SK-N-SH (cell line): ENCODE results near the gene AKR1C1. TPM values are rescaled to one million over a fixed set of nuclear protein-coding genes. Genes with fewer than 3 reads are reported as not detected.
"Not testable (repeated sequence)": the region's sequence is repeated elsewhere in the genome, so short reads cannot be mapped to it uniquely, and the experiment has no call there.

Experiments
- CTCF ChIA-PET: fragments of 300-600, 350-600 bp; formaldehyde crosslinking; extraction: SDS; loops from one replicate; lab custom pipeline; 2021; lab: Yijun Ruan, JAX
- POLR2A ChIA-PET: fragments of 350-600 bp; sonication (Branson Sonifier 250); formaldehyde crosslinking; extraction: SDS; loops from one replicate; lab custom pipeline; 2020; ENCODE audit warnings: antibody characterized with exemption, inconsistent platforms; lab: Yijun Ruan, JAX
- DNase-seq: peaks from one replicate; pipeline ENCODE4 v3.0.0; 2012
- H2AFZ ChIP-seq: fragments of 200-600 bp; sonication (generic); 2 replicates; pipeline ENCODE4 v1.8.1; 2016; ENCODE audit warnings: antibody characterized with exemption, mild to moderate bottlenecking, low read depth
- H3F3A ChIP-seq: fragments of 200-600 bp; sonication (generic); replicated peaks from 2 replicates; pipeline ENCODE3; 2016; ENCODE audit warnings: antibody characterized with exemption, mild to moderate bottlenecking; ENCODE audit not compliant: insufficient read depth
- H3K27ac ChIP-seq, 2 experiments: fragments of 200-500 bp in 1 of 2; fragments of 200-600 bp in 1 of 2; sonication (Bioruptor generic) in 1 of 2; sonication (generic), shearing (Covaris generic) in 1 of 2; 2 replicates each; pipeline versions ENCODE4 v1.5.1 to v1.6.1; 2014 to 2016; ENCODE audit warnings: low read depth in 2 of 2, inconsistent platforms in 1 of 2, low read length in 1 of 2, mild to moderate bottlenecking in 1 of 2, mixed read lengths in 1 of 2
- H3K27me3 ChIP-seq: fragments of 200-600 bp; sonication (generic), shearing (Covaris generic); 2 replicates; pipeline ENCODE4 v1.6.1; 2016; ENCODE audit warnings: mixed run types; ENCODE audit not compliant: insufficient read depth
- H3K36me3 ChIP-seq, 2 experiments: fragments of 200-500 bp in 1 of 2; fragments of 200-600 bp in 1 of 2; sonication (Bioruptor generic) in 1 of 2; sonication (generic) in 1 of 2; replicated peaks in 1 of 2; 2 replicates each; pipeline versions ENCODE3 to v1.5.1; 2014 to 2016; ENCODE audit warnings: low read length in 1 of 2, mild to moderate bottlenecking in 1 of 2; ENCODE audit not compliant: insufficient read depth in 2 of 2, control insufficient read depth in 1 of 2
- H3K4me1 ChIP-seq, 2 experiments: fragments of 200-500 bp in 1 of 2; fragments of 200-600 bp in 1 of 2; sonication (Bioruptor generic) in 1 of 2; sonication (generic), shearing (Covaris generic) in 1 of 2; 2 replicates each; pipeline versions ENCODE4 v1.5.1 to v1.6.1; 2014 to 2016; ENCODE audit warnings: low read depth in 1 of 2, low read length in 1 of 2, mixed run types in 1 of 2; ENCODE audit not compliant: insufficient read depth in 2 of 2, control insufficient read depth in 1 of 2
- H3K4me2 ChIP-seq: fragments of 200-600 bp; sonication (generic), shearing (Covaris generic); 2 replicates; pipeline ENCODE4 v1.6.1; 2017; ENCODE audit warnings: mixed run types
- H3K4me3 ChIP-seq, 2 experiments: fragments of 200-500 bp in 1 of 2; fragments of 200-600 bp in 1 of 2; sonication (Bioruptor generic) in 1 of 2; sonication (generic), shearing (Covaris generic) in 1 of 2; 2 replicates each; pipeline versions ENCODE4 v1.5.1 to v1.8.1; 2014 to 2016; ENCODE audit warnings: low read depth in 2 of 2, inconsistent platforms in 1 of 2, low read length in 1 of 2, mild to moderate bottlenecking in 1 of 2, mixed read lengths in 1 of 2, moderate library complexity in 1 of 2
- H3K79me2 ChIP-seq: fragments of 200-600 bp; sonication (generic); 2 replicates; pipeline ENCODE4 v1.8.1; 2017; ENCODE audit warnings: mild to moderate bottlenecking; ENCODE audit not compliant: insufficient read depth
- H3K9ac ChIP-seq: fragments of 200-600 bp; sonication (generic); 2 replicates; pipeline ENCODE4 v1.6.1; 2017; ENCODE audit warnings: mixed run types
- H3K9me2 ChIP-seq: fragments of 200-600 bp; sonication (generic); 2 replicates; pipeline ENCODE4 v1.6.1; 2017; ENCODE audit warnings: mixed run types
- H3K9me3 ChIP-seq: fragments of 200-600 bp; sonication (generic); 2 replicates; pipeline ENCODE4 v1.6.1; 2017; ENCODE audit warnings: mixed run types, mild to moderate bottlenecking, moderate library complexity
- H4K20me1 ChIP-seq: fragments of 200-600 bp; sonication (generic); 2 replicates; pipeline ENCODE4 v1.6.1; 2017; ENCODE audit warnings: mild to moderate bottlenecking, mixed run types; ENCODE audit not compliant: insufficient read depth
- EP300 ChIP-seq, 2 experiments: IDR thresholded peaks; 2 replicates each; pipeline versions ENCODE4 v1.4.0 to v1.6.1; 2012; ENCODE audit warnings: borderline replicate concordance in 1 of 2, low read depth in 1 of 2, low read length in 1 of 2
- EZH2phosphoT487 ChIP-seq: fragments of 200-600 bp; sonication (generic); IDR thresholded peaks from 2 replicates; pipeline ENCODE4 v1.6.1; 2017; ENCODE audit warnings: low read depth, mixed run types, mild to moderate bottlenecking, antibody characterized with exemption, moderate library complexity, borderline replicate concordance
- FOXJ3 ChIP-seq: sonication (generic); formaldehyde crosslinking; IDR thresholded peaks from 2 replicates; pipeline ENCODE4 v1.5.1; 2020; ENCODE audit warnings: mild to moderate bottlenecking, missing genetic modification reagents
- GABPA ChIP-seq: IDR thresholded peaks from 2 replicates; pipeline ENCODE4 v1.4.0; 2012; ENCODE audit warnings: low read depth, mild to moderate bottlenecking
- GATA2 ChIP-seq: sonication (generic); formaldehyde crosslinking; IDR thresholded peaks from 2 replicates; pipeline ENCODE4 v1.5.0; 2020; ENCODE audit warnings: mild to moderate bottlenecking, missing genetic modification reagents
- JUND ChIP-seq: IDR thresholded peaks from 2 replicates; pipeline ENCODE4 v1.4.0; 2012
- MXI1 ChIP-seq: IDR thresholded peaks from 2 replicates; pipeline ENCODE4 v1.6.1; 2012; ENCODE audit warnings: mild to moderate bottlenecking, low read depth, low read length, improper control_type of control experiment
- NFIC ChIP-seq: IDR thresholded peaks from 2 replicates; pipeline ENCODE4 v1.4.0; 2012; ENCODE audit warnings: borderline replicate concordance
- POLR2AphosphoS5 ChIP-seq: IDR thresholded peaks from 2 replicates; pipeline ENCODE4 v1.6.1; 2012; ENCODE audit warnings: low read depth, low read length
- RFX5 ChIP-seq: IDR thresholded peaks from 2 replicates; pipeline ENCODE4 v1.6.1; 2012; ENCODE audit warnings: mild to moderate bottlenecking, improper control_type of control experiment, low read length
- TCF12 ChIP-seq: IDR thresholded peaks from 2 replicates; pipeline ENCODE4 v1.4.0; 2012
- TEAD4 ChIP-seq: IDR thresholded peaks from 2 replicates; pipeline ENCODE4 v1.4.0; 2012; ENCODE audit warnings: mild to moderate bottlenecking, borderline replicate concordance; ENCODE audit not compliant: insufficient read depth
- YY1 ChIP-seq: IDR thresholded peaks from 2 replicates; pipeline ENCODE4 v1.4.0; 2012; ENCODE audit warnings: low read depth, mild to moderate bottlenecking
- polyA plus RNA-seq, 3 experiments: library from polyadenylated mRNA; depleted of rRNA; stranded (reverse); fragments of >200 nt; gene quantifications; 2 replicates each; pipeline ENCODE4 v1.2.3, GENCODE V29; 2012
- TF ChIP-seq, protein P1 (sequence below): fragments of 150-350 bp; IDR thresholded peaks from 2 replicates; pipeline ENCODE4 v1.6.1; 2016; ENCODE audit warnings: mild to moderate bottlenecking, low read depth, low read length
- TF ChIP-seq, protein P2 (sequence below): IDR thresholded peaks from 2 replicates; pipeline ENCODE4 v1.4.0; 2012; ENCODE audit warnings: low read depth, borderline replicate concordance
- TF ChIP-seq, protein P3 (sequence below): IDR thresholded peaks from 2 replicates; pipeline ENCODE4 v1.6.1; 2012; ENCODE audit warnings: mild to moderate bottlenecking, low read depth, low read length, moderate library complexity
- TF ChIP-seq, protein P4 (sequence below): IDR thresholded peaks from 2 replicates; pipeline ENCODE4 v1.4.0; 2012; ENCODE audit warnings: low read depth, borderline replicate concordance

Gene AKR1C1
- polyA plus RNA-seq, 1 of the 3 experiments (the other 2 are of a cell fraction) = 1.3 TPM

DNA sequence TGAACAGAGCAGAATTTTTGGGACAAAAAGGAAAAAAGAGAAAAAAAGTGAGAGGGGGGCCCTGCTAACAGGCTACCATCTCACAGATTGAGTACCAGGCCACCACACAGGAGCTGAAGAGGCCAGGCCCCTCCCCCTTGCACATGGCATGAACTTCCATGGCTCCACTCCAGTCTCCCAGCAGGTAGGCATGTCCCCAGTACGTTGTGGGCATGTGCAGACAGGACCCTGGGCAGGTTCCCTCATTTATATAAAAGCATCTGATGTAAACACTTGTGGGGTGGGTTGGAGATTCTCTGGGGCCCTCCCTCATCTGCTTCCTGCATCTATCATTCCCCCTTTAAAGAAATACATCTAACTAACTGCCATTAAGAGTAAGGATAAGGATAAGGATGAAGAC lies 45.0 kb upstream of the AKR1C1 start (continued):
- TF ChIP-seq RFX5 (no peak), FOXJ3 (no peak), TEAD4 (no peak)

DNA sequence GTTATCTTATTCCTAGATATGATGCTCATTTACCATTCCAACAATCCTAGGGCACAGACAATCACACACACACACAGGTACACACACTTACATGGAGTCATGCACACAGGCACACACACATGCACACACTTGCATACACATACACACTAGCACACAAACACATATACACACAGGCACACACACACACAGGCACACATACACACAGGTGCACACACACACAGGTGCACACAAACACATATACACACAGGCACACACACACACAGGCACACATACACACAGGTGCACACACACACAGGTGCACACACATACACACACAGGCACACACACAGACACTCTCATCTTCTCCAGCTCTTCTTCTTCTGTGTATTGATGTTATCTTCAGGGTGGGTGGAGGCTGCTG lies 38.7 kb upstream of the AKR1C1 start:
- DNase-seq, H3K27ac ChIP-seq, H3K4me3 ChIP-seq, H3K4me1 ChIP-seq, H2AFZ ChIP-seq, POLR2A ChIA-PET, H3K79me2 ChIP-seq, H4K20me1 ChIP-seq, H3F3A ChIP-seq, H3K36me3 ChIP-seq, H3K4me2 ChIP-seq, CTCF ChIA-PET, H3K9me2 ChIP-seq, H3K9me3 ChIP-seq, H3K9ac ChIP-seq, H3K27me3 ChIP-seq: not testable (repeated sequence)

DNA sequence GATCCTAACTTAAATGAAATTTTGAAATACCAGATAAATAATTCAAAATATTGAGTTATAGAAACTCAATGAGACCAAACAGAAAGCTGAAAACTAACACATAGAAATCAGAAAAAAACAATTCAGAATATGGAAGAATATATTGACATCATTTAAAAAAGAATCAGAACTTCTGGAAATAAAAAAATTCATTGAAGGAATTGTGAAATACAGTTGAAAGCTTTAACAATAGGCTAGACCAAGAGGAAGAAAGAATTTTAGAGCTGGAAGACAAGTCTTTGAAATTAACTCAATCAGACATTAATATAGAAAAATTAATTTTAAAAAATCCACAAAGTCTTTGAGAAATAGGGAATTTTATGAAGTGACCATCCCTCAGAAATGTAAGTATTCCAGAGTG lies 36.8 kb upstream of the AKR1C1 start:
- Histone ChIP-seq H3K36me3 (no peaks in the 10 kb centered on the region), H3K4me2 (no peak overlapping the region), H3K79me2 (no peaks in the 10 kb centered on the region), H4K20me1 (no peaks in the 10 kb centered on the region), H3K9ac (no peak overlapping the region), H3K9me3 (no peaks in the 10 kb centered on the region), H3K4me3 (no peak overlapping the region), H3K9me2 (no peaks in the 10 kb centered on the region), H3K27me3 (no peaks in the 10 kb centered on the region), H2AFZ (no peak overlapping the region), H3K4me1 (no peaks in the 10 kb centered on the region), H3F3A (no peaks in the 10 kb centered on the region), H3K27ac (no peak overlapping the region)
- TF ChIP-seq POLR2AphosphoS5 (no peak), GABPA (no peak), RFX5 (no peak), NFIC (no peak), FOXJ3 (no peak), MXI1 (no peak), EP300 (IDR thresholded peaks at IDR 0.05; ENCODE audit: borderline replicate concordance in 1 of 2, low read depth in 1 of 2, low read length in 1 of 2) (no peak), EZH2phosphoT487 (no peak), GATA2 (no peak), TCF12 (no peak), JUND (no peak), YY1 (no peak), TEAD4 (no peak)
- TF ChIP-seq, protein P1, sequence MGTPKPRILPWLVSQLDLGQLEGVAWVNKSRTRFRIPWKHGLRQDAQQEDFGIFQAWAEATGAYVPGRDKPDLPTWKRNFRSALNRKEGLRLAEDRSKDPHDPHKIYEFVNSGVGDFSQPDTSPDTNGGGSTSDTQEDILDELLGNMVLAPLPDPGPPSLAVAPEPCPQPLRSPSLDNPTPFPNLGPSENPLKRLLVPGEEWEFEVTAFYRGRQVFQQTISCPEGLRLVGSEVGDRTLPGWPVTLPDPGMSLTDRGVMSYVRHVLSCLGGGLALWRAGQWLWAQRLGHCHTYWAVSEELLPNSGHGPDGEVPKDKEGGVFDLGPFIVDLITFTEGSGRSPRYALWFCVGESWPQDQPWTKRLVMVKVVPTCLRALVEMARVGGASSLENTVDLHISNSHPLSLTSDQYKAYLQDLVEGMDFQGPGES = no peak
- TF ChIP-seq, protein P2, sequence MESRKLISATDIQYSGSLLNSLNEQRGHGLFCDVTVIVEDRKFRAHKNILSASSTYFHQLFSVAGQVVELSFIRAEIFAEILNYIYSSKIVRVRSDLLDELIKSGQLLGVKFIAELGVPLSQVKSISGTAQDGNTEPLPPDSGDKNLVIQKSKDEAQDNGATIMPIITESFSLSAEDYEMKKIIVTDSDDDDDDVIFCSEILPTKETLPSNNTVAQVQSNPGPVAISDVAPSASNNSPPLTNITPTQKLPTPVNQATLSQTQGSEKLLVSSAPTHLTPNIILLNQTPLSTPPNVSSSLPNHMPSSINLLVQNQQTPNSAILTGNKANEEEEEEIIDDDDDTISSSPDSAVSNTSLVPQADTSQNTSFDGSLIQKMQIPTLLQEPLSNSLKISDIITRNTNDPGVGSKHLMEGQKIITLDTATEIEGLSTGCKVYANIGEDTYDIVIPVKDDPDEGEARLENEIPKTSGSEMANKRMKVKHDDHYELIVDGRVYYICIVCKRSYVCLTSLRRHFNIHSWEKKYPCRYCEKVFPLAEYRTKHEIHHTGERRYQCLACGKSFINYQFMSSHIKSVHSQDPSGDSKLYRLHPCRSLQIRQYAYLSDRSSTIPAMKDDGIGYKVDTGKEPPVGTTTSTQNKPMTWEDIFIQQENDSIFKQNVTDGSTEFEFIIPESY = no peak
- TF ChIP-seq, protein P3, sequence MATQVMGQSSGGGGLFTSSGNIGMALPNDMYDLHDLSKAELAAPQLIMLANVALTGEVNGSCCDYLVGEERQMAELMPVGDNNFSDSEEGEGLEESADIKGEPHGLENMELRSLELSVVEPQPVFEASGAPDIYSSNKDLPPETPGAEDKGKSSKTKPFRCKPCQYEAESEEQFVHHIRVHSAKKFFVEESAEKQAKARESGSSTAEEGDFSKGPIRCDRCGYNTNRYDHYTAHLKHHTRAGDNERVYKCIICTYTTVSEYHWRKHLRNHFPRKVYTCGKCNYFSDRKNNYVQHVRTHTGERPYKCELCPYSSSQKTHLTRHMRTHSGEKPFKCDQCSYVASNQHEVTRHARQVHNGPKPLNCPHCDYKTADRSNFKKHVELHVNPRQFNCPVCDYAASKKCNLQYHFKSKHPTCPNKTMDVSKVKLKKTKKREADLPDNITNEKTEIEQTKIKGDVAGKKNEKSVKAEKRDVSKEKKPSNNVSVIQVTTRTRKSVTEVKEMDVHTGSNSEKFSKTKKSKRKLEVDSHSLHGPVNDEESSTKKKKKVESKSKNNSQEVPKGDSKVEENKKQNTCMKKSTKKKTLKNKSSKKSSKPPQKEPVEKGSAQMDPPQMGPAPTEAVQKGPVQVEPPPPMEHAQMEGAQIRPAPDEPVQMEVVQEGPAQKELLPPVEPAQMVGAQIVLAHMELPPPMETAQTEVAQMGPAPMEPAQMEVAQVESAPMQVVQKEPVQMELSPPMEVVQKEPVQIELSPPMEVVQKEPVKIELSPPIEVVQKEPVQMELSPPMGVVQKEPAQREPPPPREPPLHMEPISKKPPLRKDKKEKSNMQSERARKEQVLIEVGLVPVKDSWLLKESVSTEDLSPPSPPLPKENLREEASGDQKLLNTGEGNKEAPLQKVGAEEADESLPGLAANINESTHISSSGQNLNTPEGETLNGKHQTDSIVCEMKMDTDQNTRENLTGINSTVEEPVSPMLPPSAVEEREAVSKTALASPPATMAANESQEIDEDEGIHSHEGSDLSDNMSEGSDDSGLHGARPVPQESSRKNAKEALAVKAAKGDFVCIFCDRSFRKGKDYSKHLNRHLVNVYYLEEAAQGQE = no peak
- TF ChIP-seq, protein P4, sequence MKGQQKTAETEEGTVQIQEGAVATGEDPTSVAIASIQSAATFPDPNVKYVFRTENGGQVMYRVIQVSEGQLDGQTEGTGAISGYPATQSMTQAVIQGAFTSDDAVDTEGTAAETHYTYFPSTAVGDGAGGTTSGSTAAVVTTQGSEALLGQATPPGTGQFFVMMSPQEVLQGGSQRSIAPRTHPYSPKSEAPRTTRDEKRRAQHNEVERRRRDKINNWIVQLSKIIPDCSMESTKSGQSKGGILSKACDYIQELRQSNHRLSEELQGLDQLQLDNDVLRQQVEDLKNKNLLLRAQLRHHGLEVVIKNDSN = no peak
- ChIA-PET CTCF (no interaction called here), POLR2A (no interaction called here)
- no peak for DNase-seq
